Activated CD8-positive, alpha-beta memory T cell treated with anti-CD3 and anti-CD28 coated beads for 24 hours (primary cell): Measurements from ENCODE around the gene ZNF140.

ENCODE experiments used
- DNase-seq: peaks from one replicate; pipeline ENCODE4 v3.0.0-alpha.2; 2020

Gene ZNF140

GRCh38 chr12:133130808-133131128, 50.0 kb downstream of the ZNF140 start:
- no peak for DNase-seq

DNA sequence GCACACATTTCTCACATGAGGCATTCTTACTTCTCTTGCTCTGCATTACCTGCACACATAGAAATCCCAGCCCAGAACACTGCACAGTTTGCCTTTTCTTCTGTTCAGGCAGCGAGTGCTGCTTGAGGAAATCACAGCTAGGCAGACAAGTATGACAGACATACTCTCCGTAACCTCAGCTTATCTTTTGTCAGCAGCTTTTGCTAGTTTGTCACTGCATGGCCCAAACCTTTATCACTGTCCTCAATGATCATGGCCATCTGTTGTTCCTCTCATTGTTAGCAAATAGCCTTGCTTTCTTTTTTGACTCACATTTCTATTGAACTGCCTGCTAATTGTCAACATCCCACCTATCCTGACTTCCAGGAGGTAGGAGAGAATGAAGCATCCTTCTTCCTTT, 55.0 kb downstream of the ZNF140 start:
- no peak for DNase-seq

DNA sequence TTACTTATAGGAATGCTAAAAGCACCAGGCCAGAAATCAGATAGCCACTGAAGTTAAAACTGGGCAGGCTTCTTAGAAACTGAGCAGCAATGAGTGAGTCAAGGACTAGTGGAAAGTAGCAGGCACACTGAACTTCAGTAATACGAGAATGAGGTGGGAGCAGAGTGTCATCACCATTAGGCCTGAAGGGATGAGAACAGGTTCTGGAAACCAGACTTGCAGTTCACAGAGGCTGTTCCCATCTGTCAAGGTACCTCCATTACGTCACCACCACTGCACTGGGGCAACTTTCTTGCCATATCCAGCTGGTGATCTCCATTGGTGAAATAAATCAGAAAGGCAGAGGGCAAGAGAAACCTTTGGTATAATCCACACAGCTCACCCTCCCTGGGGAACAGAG, 65.3 kb downstream of the ZNF140 start:
- no peak for DNase-seq

GRCh38 chr12:133156125-133156690, 75.5 kb downstream of the ZNF140 start:
- no peak for DNase-seq
